Activated CD8-positive, alpha-beta T cell treated with anti-CD3 and anti-CD28 coated beads for 36 hours (primary cell): ENCODE data around the gene ENDOU. TPM values are rescaled to one million over a fixed set of nuclear protein-coding genes. Genes with fewer than 3 reads are reported as not detected.

ENCODE experiments used
- ATAC-seq: fragments of 200-7000 bp; cut with Tn5 transposase; one replicate; pipeline ENCODE4 v1.10.0; 2021; ENCODE audit warnings: mild to moderate bottlenecking, moderate library complexity
- CTCF ChIA-PET: fragments of 350-600 bp; sonication (Branson Sonifier 250); formaldehyde crosslinking; loops from one replicate; lab custom pipeline; 2021; ENCODE audit warnings: antibody characterized with exemption; lab: Charles Lee
- POLR2A ChIA-PET: fragments of 350-600 bp; sonication (Branson Sonifier 250); formaldehyde crosslinking; loops from one replicate; lab custom pipeline; 2021; ENCODE audit warnings: antibody characterized with exemption; lab: Charles Lee
- DNase-seq: peaks from one replicate; pipeline ENCODE4 v3.0.0-alpha.2; 2020
- H3K27ac Mint-ChIP-seq: one replicate; pipeline ENCODE4 v1.8.0; 2021; ENCODE audit warnings: mild to moderate bottlenecking, mixed read lengths
- H3K27me3 Mint-ChIP-seq: one replicate; pipeline ENCODE4 v1.8.0; 2021; ENCODE audit warnings: mixed read lengths
- H3K36me3 Mint-ChIP-seq: one replicate; pipeline ENCODE4 v1.8.0; 2021; ENCODE audit warnings: low read depth, mixed read lengths
- H3K4me1 Mint-ChIP-seq: one replicate; pipeline ENCODE4 v1.8.0; 2021; ENCODE audit warnings: low read depth, mixed read lengths
- H3K4me3 Mint-ChIP-seq: one replicate; pipeline ENCODE4 v1.8.0; 2021; ENCODE audit warnings: mild to moderate bottlenecking, moderate library complexity, mixed read lengths
- H3K9me3 Mint-ChIP-seq: one replicate; pipeline ENCODE4 v1.8.0; 2021; ENCODE audit warnings: mixed read lengths
- CTCF ChIP-seq: fragments of 200-600 bp; IDR thresholded peaks from one replicate; pipeline ENCODE4 v1.8.0; 2022; ENCODE audit warnings: antibody characterized with exemption, mild to moderate bottlenecking
- intact Hi-C: fragments of 100-400 bp; cut with micrococcal nuclease; formaldehyde crosslinking; loops from one replicate; pipeline ENCODE4 v1.10.0; 2022
- total RNA-seq, 2 experiments: library from RNA; stranded (reverse); gene quantifications; one replicate each; pipeline ENCODE4 v1.2.3, GENCODE V29; 2021

Gene ENDOU
- total RNA-seq, 2 experiments from 2014 or later: not detected

GRCh38 chr12:47735649-47736048 is 10.4 kb upstream of the ENDOU start:
- no peaks in the 10 kb centered on the region for H3K36me3 Mint-ChIP-seq
- ChIA-PET POLR2A (interaction anchor here (1.2 kb wide), 1 partner anchor 40 kb away, joined by 3 read pairs; no protein-coding TSS in a partner anchor), CTCF (interaction anchor here (0.9 to 10.6 kb wide), 6 partner anchors 9 to 38 kb away, joined by 4 to 355 read pairs (median 6); partner anchors contain the start of genes RAPGEF3 and SLC48A1)
- intact Hi-C loops: no loop called here
- peaks cover 11% of the 10 kb centered on the region for H3K4me1 Mint-ChIP-seq
- H3K9me3 Mint-ChIP-seq: no peaks in the 10 kb centered on the region
- TF ChIP-seq CTCF: no peak
- no peaks in the 10 kb centered on the region for H3K27me3 Mint-ChIP-seq
- no peak overlapping the region for H3K27ac Mint-ChIP-seq
- ATAC-seq (no peak), DNase-seq (no peak)
- no peak overlapping the region for H3K4me3 Mint-ChIP-seq

- no peak for TF ChIP-seq CTCF
- Mint-ChIP-seq H3K4me3 (no peak overlapping the region), H3K27me3 (no peaks in the 10 kb centered on the region), H3K27ac (no peak overlapping the region), H3K4me1 (peaks cover 7% of the 10 kb centered on the region), H3K36me3 (no peaks in the 10 kb centered on the region), H3K9me3 (no peaks in the 10 kb centered on the region)
- DNase-seq: no peak
- no peak for ATAC-seq
- intact Hi-C loops: no loop called here
- CTCF ChIA-PET: interaction anchor here (2.2 to 10.6 kb wide), 3 partner anchors 19 to 32 kb away, joined by 5 to 355 read pairs (median 49); partner anchors contain the start of gene RAPGEF3
- POLR2A ChIA-PET: interaction anchor here (1.5 kb wide), 1 partner anchor 16 kb away, joined by 3 read pairs; no protein-coding TSS in a partner anchor
These were observed 9.6 kb upstream of the ENDOU start for GRCh38 chr12:47734725-47735480.

GRCh38 chr12:47733142-47733541 is 7.9 kb upstream of the ENDOU start:
- no peak for TF ChIP-seq CTCF
- DNase-seq (no peak), ATAC-seq (no peak)
- ChIA-PET CTCF (interaction anchor here (0.6 to 5.3 kb wide), 7 partner anchors 9 to 172 kb away, joined by 3 to 54 read pairs (median 5); partner anchors contain the start of gene VDR), POLR2A (interaction anchor here (0.9 to 1.5 kb wide), 3 partner anchors 10 to 49 kb away, joined by 3 read pairs; no protein-coding TSS in a partner anchor)
- intact Hi-C loops: no loop called here
- no peak overlapping the region for H3K27ac Mint-ChIP-seq
- H3K4me3 Mint-ChIP-seq: no peak overlapping the region
- H3K9me3 Mint-ChIP-seq: no peaks in the 10 kb centered on the region
- H3K4me1 Mint-ChIP-seq: no peaks in the 10 kb centered on the region
- no peaks in the 10 kb centered on the region for H3K36me3 Mint-ChIP-seq
- no peaks in the 10 kb centered on the region for H3K27me3 Mint-ChIP-seq

GRCh38 chr12:47732504-47732903 is 7.2 kb upstream of the ENDOU start:
- intact Hi-C loops: no loop called here
- ATAC-seq: no peak
- Mint-ChIP-seq H3K4me3 (no peak overlapping the region), H3K27ac (no peak overlapping the region), H3K27me3 (no peaks in the 10 kb centered on the region), H3K36me3 (no peaks in the 10 kb centered on the region), H3K9me3 (no peaks in the 10 kb centered on the region), H3K4me1 (no peaks in the 10 kb centered on the region)
- no peak for TF ChIP-seq CTCF
- no peak for DNase-seq
- ChIA-PET POLR2A (interaction anchor here (0.8 to 2.0 kb wide), 2 partner anchors 10 to 29 kb away, joined by 3 to 6 read pairs; no protein-coding TSS in a partner anchor), CTCF (interaction anchor here (1.3 to 5.3 kb wide), 4 partner anchors 10 to 40 kb away, joined by 3 to 54 read pairs (median 27); no protein-coding TSS in a partner anchor)
